CMK (cell line): ENCODE results near the gene CACNA2D1.

ENCODE experiments used
- DNase-seq: peaks from one replicate; pipeline ENCODE4 v3.0.0-alpha.2; 2010; ENCODE audit warnings: low read depth

CACNA2D1 gene

GRCh38 chr7:82443547-82444219 lies at the start of gene CACNA2D1:
TSS of gene CACNA2D1 (minus strand) at chr7:82443777.
- no peak for DNase-seq

DNA sequence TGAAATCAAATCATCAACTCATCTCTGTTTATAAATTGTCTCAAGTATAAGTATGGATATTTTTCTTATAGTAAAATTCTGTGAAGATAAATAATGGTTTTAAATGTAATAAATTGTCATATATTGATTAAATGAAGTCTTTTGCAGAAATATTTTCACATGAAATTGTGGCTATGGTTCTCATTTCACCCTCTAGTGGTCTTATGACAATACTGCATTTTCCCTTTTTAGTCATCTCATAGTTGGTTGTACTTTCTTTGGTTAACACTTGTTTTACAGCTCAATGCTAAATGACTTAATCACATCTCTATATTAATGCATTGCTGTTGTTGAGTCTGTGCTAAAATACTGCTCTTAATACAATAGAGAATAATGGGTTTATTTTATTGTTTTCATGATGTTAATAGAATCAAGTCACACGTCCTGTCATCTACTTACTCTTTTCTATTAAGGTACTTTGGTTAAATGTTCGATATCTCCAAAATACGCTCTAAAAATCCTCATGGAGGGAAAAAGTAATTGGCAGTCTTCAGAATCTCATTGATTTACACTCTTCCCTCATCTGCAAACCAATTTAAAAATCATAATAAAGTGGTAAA lies 38.0 kb upstream of the CACNA2D1 start:
- no peak for DNase-seq

DNA sequence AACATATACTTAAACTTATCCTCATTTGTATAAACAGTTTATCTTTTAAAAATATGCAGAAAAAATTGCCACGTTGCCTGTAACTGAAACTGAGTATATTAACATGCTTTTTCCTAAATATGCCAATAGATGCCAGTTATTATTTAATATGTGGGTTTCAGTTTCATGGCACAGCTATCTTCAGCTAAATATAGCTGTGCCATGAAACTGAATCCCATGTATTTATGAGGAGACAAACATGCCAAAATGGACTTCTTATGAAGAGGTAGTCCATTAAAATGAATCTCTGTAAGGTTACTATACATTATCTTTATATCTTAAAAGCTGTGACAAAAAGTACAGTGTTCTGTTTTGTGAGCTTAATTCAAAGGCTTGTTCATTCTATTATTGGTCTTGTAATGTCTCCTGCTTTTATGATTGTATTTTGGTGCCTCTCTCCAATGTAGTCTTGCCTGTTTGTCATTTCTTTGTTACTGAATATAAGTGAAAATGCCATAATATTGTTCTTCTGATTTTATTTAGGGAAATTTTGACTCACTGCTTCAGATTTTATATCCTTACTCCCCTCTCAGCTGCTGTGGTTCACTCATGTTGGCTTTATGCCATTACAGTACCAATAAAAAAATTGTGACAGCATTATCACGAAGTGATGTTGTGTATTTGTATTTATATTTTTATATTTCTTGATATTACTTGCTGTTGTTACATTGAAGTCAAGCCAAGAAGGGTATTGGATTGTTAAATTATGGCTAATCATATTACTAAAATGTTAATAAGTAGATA lies 34.3 kb upstream of the CACNA2D1 start:
- DNase-seq: no peak

DNA sequence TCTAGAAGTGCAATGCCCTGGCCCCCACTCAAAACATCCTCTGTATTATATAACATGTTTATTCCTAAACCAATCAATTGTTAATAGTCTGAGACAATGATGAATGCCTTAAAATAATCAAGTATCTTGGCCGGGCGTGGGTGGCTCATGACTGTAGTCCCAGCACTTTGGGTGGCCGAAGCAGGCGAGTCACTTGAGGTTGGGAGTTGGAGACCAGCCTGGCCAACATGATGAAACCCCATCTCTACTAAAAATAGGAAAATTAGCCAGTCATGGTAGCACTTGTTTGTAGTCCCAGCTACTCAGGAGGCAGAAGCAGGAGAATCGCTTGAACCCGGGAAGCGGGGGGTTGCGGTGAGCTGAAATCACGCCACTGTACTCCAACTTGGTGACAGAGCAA lies 29.4 kb upstream of the CACNA2D1 start:
- DNase-seq: no peak

- DNase-seq: no peak
Observed at GRCh38 chr7:82471351-82472020, 27.9 kb upstream of the CACNA2D1 start.

DNA sequence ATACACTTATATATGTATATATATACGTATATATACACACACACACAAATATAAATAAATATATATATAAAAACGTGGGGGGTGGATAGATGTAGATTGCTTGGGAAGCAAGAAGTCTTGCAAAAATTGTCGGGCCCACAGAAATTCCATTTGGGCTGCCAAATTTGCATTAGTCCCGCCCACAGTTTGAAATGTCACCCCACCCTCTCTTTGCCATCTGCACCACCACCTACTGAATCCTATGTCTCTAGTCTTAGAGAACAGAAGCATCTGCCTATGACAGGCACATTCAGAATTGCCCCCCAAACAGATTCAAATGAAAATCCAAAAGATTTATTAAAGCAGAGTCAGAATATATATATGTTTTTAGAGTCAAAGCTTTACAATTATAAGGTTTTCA lies 25.6 kb upstream of the CACNA2D1 start:
- no peak for DNase-seq

DNA sequence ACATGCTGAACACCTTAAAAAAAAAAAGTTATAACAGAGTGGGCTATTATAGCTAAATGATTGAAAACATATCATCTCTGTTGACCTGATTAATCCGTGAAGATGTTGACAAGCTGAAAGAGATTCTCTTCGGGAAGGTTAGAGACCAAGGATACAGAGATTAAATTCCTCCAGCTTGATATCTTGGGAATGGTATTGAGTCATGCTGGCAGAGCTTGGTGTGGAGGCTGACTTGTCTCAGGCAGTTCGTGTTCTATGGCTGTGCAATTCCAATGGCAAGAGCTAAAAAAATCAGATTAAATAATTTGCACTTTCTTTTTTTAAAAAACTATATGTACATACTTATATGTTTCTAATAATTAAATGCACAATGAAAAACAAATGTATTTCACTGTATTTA lies 24.9 kb upstream of the CACNA2D1 start:
- DNase-seq: no peak

DNA sequence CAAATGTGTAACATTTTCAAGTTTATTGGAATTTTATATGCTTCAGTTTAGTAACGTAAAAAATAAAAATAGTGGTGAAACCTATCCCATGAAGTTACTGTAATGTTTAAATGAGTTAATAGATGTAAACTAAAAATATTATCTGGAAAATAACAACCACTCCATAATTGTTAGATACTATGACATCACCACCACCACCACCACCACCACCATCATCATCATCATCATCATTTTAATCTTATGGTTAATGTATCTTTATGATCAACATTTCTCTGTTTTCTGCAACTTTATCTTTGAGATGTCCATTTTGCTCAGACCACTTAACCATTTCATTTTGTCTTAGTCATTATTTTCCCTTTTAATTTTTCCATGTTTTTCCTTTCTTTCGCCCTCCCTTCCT lies 23.4 kb upstream of the CACNA2D1 start:
- DNase-seq: no peak

DNA sequence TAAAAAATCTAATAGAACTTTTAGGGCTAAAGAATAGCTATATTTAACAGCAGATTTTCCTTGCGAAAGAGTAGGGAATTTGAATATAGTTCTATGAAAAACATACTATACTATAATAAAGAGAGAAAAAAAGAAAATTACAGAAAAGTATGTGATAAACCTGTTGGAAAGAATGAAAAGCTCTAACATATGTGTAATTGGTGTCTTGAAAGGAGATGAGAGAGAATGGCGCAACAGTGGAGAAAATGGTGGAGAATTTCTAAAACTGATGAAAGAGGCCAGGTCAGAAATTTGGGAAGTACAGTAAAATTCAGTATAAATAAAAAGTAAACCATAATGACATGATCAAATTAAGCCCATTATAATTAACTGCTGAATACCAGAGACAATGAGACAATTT lies 20.8 kb upstream of the CACNA2D1 start:
- DNase-seq: no peak

DNA sequence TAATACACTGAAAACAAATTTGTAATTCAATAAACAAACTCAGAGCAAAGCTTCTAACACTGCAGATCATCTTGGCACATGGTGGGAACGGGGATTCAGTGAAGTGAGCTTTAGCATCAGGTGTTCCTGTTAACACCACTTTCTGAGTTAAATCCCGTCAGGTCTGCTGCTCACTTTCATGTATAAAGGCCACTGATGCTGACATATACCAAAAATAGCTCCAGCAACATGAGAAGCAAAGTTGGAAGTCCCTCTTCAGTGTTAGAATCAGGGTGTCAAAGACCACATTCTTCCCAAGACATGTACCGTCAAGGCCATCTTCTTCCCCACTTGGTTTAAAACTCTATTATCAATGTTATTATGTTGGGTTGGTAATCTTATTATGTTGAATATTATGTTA lies 11.7 kb upstream of the CACNA2D1 start:
- no peak for DNase-seq

GRCh38 chr7:82450759-82451158 lies 7.2 kb upstream of the CACNA2D1 start:
- no peak for DNase-seq

- no peak for DNase-seq
Observed at GRCh38 chr7:82449910-82450309, 6.3 kb upstream of the CACNA2D1 start.

- no peak for DNase-seq
Observed at GRCh38 chr7:82446897-82447296, 3.3 kb upstream of the CACNA2D1 start.

- DNase-seq: no peak
Observed at GRCh38 chr7:82445271-82445670, 1.7 kb upstream of the CACNA2D1 start.

DNA sequence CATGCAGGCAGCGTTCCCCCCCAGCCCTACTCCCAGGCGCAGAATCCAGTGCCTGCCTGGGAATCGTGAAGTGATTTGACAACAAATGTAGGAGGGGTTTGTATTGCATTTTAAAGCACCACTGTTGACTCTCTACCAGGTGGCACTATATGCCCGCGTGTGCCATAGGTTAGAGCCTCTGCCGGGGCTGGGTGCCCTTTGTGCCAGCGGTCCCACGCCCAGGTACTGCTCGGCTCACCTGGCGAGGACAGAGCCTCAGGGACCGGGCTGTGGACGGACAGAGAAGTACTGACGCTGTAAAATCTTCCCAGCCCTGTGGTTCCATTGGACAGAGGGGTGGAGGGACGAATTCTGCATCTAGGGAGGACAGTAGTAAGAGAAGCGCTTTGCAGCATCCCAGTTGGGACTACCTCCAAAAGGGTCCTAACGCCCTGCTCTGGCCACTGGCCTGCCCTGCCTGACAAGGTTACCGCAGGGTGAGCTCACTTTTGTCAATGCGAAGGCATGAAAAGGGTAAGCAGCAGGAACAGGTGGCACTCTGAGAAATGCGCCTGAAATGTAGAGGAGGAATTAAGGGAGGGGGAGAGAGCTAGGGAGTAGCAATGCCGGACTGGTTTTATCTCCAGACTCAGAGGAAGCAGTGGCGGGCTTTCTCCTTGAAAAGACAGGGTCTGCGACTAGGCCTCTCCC lies 788 bp upstream of the CACNA2D1 start:
- DNase-seq: no peak

DNA sequence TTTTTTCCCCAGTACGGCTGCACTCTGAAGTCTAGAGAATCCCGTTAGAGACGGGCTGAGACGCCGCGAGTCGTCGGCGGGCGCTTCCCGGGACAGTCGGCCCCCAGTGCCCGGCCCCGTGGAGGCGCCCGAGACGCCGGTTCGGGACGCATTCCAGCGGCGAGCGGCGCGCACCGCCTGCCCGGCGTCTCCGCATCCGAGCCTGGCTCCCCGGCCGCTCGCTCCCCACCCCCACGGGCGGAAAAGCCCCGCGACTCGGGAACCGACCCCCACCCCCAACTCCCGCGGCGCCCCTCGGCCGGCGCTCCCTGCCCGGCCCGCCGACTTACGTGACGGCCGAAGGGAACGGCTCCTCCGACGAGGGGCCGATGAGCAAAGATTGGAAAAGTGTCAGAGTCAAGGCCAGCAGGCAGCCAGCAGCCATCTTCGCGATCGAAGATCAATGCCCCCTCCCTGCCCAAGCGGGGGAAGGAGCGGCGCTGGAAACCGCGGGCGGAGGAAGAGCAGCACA lies 486 bp downstream of the CACNA2D1 start:
- DNase-seq: no peak

DNA sequence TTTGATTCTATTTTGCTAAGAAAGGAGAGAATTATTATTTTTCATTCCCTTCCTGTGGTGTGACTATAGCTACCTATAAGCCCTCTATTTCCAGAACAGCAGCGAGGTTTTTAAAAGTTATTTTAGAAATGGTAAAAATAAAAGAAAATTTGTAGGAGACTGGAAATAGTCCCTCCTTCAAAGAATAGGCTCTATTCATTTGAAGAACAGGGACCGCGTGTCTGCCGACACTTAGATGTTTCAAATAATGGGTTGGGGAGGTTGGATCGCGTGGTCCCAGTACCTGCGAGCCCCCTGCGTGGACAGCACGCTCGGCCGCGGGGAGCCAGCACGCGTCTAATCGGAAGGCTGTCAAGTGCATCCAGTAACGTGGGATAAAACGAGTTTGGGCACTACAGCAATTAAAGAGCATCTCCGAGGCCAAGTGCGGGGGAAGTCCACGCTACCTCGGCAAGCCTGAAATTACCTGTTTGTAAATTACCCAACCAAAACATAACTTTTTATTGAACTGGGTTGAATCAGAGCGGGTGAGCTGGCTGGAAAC lies 1.0 kb downstream of the CACNA2D1 start:
- no peak for DNase-seq

- DNase-seq: no peak
Observed at GRCh38 chr7:82441669-82442478, 1.7 kb downstream of the CACNA2D1 start.

DNA sequence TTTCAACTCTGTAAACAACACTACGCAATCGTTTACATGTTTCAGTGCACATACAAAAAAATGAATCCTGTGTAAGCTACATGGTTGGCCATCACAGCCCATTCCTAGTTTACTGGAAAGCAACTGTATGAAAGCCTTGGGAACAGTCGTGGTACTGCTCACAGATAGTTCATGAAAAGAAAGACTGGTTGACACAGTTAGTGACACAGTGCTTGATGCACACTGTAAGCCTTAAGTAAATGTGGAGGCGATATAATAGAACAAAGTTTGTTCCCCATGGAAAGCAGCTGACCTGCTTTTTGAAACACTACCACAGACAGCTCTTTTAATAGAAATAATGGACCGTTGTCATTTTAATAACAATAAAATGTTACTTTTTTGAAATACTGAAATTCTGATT lies 5.1 kb downstream of the CACNA2D1 start:
- no peak for DNase-seq

DNA sequence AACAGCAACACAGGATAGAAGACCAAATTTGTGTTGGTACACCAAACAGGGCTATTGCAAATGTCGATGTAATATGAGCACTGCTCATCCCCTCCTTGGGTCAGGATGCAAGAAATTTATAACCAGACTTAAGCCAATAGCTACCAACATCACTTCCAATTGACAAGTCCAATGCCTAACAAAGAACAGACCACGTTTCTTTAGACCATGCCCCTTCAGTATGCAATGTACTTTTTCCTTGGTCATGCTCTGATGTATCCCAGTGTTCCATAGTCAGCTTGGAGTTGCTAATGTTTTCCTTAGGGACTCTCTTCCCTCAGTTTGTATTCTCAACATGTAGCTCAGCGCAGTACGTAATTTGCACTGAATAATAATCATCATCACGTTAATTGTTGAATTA lies 7.8 kb downstream of the CACNA2D1 start:
- DNase-seq: no peak
